HG03378 (cell line): ENCODE results near the gene MSI1.

ENCODE experiments used
- ATAC-seq: cut with Tn5 transposase; IDR thresholded peaks from one replicate; pipeline ENCODE4 v1.9.1; 2021; ENCODE audit warnings: mild to moderate bottlenecking, moderate library complexity; ENCODE audit not compliant: unreplicated experiment

MSI1 gene

GRCh38 chr12:120368789-120369602 lies at the start of gene MSI1:
Gene MSI1 (minus strand): TSS chr12:120369164. CDS start chr12:120369091, 73 bp downstream.
- no peak for ATAC-seq

GRCh38 chr12:120417917-120418580 lies 49.1 kb upstream of the MSI1 start:
- no peak for ATAC-seq

- ATAC-seq = no peak
Measured at GRCh38 chr12:120416490-120417216, 47.7 kb upstream of the MSI1 start.

GRCh38 chr12:120413901-120414695 lies 45.1 kb upstream of the MSI1 start:
- ATAC-seq = no peak

- no peak for ATAC-seq
Measured at GRCh38 chr12:120412421-120412820, 43.5 kb upstream of the MSI1 start.

GRCh38 chr12:120408771-120409170 lies 39.8 kb upstream of the MSI1 start:
- no peak for ATAC-seq

- no peak for ATAC-seq
Measured at GRCh38 chr12:120406553-120406952, 37.6 kb upstream of the MSI1 start.

- no peak for ATAC-seq
Measured at GRCh38 chr12:120406069-120406468, 37.1 kb upstream of the MSI1 start.

- no peak for ATAC-seq
Measured at GRCh38 chr12:120404271-120404670, 35.3 kb upstream of the MSI1 start.

- no peak for ATAC-seq
Measured at GRCh38 chr12:120403869-120404268, 34.9 kb upstream of the MSI1 start.

- ATAC-seq = no peak
Measured at GRCh38 chr12:120402217-120402616, 33.3 kb upstream of the MSI1 start.

- ATAC-seq = no peak
Measured at GRCh38 chr12:120399531-120399930, 30.6 kb upstream of the MSI1 start.

GRCh38 chr12:120397824-120398540 lies 29.0 kb upstream of the MSI1 start:
- no peak for ATAC-seq

- no peak for ATAC-seq
Measured at GRCh38 chr12:120394483-120395367, 25.8 kb upstream of the MSI1 start.

- ATAC-seq = no peak
Measured at GRCh38 chr12:120390540-120391120, 21.7 kb upstream of the MSI1 start.

- no peak for ATAC-seq
Measured at GRCh38 chr12:120388691-120389481, 19.9 kb upstream of the MSI1 start.

- ATAC-seq = no peak
Measured at GRCh38 chr12:120381752-120382419, 12.9 kb upstream of the MSI1 start.

- no peak for ATAC-seq
Measured at GRCh38 chr12:120378036-120378435, 9.1 kb upstream of the MSI1 start.
